Spinal cord (tissue), 10 donors: ENCODE results near the gene FAM83D. TPM values are rescaled to one million over a fixed set of nuclear protein-coding genes. Genes with fewer than 3 reads are reported as not detected.
"Not testable (repeated sequence)": the region's sequence is repeated elsewhere in the genome, so short reads cannot be mapped to it uniquely, and the experiment has no call there.

ENCODE experiments used
- DNase-seq, 6 donors: peaks; one replicate each; pipeline versions ENCODE4 v3.0.0 to v3.0.0-alpha.2; 2013 to 2015; ENCODE audit warnings: low spot score in 6 of 6, low read depth in 4 of 6
- H3K27ac ChIP-seq: one replicate; pipeline ENCODE4 v1.5.1; 2013; ENCODE audit warnings: low read depth, low read length, control low read depth
- H3K27me3 ChIP-seq: one replicate; pipeline ENCODE4 v1.6.1; 2013; ENCODE audit warnings: low read length; ENCODE audit not compliant: control insufficient read depth, insufficient read depth
- H3K36me3 ChIP-seq: one replicate; pipeline ENCODE4 v1.6.1; 2013; ENCODE audit warnings: low read length; ENCODE audit not compliant: control insufficient read depth, insufficient read depth
- H3K4me1 ChIP-seq: one replicate; pipeline ENCODE4 v1.6.1; 2013; ENCODE audit warnings: low read length; ENCODE audit not compliant: control insufficient read depth, insufficient read depth
- H3K4me3 ChIP-seq: one replicate; pipeline ENCODE4 v1.5.1; 2013; ENCODE audit warnings: low read depth, low read length, control low read depth
- H3K9me3 ChIP-seq: one replicate; pipeline ENCODE4 v1.6.1; 2013; ENCODE audit warnings: low read length; ENCODE audit not compliant: control insufficient read depth, insufficient read depth
- WGBS: methylation state at CpG from one replicate; pipeline ENCODE4 v1.1.5; 2013; ENCODE audit warnings: missing lambda C conversion rate; ENCODE audit not compliant: insufficient coverage; 5-methylcytosine and 5-hydroxymethylcytosine counted together
- polyA plus RNA-seq, 2 donors: library from polyadenylated mRNA; unstranded; fragments of 120-200 nt; gene quantifications; one replicate each; pipeline ENCODE4 v1.2.1, GENCODE V29; 2013; ENCODE audit not compliant: insufficient read length in 2 of 2
- total RNA-seq, 2 donors: library from RNA; depleted of rRNA in 1 of 2; stranded (reverse); fragments of 120-200 nt in 1 of 2; fragments of >200 nt in 1 of 2; gene quantifications; one replicate each; pipeline versions ENCODE4 v1.2.3 to v1.2.4, GENCODE V29; 2013 to 2014
- donor health status: healthy.

The FAM83D gene
- total and polyA plus RNA-seq, 4 donors: 5.8 to 11.6 (median 9.8) TPM

DNA sequence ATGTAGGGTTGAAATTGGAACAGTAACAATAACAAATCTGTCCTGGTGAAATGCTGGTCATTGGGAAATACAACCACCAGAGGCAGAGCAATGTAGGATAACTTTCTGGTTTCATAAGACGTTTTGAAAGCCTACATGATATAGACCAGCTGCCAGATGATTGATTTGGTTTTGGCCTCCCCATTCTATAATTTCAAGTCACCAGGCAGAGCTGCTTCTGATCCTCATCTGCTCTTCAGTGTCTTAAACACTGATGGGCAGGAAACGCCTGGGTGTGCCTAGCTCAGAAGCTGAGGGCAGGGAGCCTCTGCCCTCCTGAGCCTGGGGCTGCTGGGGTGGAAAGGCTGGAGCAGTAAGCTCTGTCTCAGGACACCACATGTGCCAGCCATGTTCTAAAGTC is 60.4 kb downstream of the FAM83D start:
- DNase-seq: no peak
- Histone ChIP-seq H3K4me3 (no peak overlapping the region), H3K4me1 (no peaks in the 10 kb centered on the region), H3K36me3 (peaks cover 11% of the 10 kb centered on the region), H3K27me3 (no peaks in the 10 kb centered on the region), H3K9me3 (no peaks in the 10 kb centered on the region), H3K27ac (no peak overlapping the region)
- 100% methylated on average over 2 of the region's 2 CpGs for WGBS

DNA sequence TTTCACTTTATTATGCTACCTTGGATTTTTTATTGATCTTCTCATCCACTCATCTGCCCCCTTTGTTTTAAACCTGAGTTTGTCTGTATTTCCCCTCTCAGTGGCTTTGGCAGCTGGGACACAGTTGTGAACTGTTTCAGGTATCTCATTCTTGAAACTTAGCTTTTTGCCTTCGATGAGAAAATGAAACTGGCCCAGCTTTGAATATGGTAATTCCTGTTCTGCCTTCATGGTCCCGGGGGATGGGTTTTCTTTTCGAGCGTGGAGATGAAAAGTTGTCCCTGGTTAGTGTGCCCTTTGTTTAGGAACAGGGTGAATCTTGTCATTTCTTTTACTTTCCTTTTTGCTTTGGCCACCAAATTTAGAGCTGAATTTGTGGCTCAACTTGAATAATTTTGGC is 61.6 kb downstream of the FAM83D start:
- no CpG with 5 or more reads among the region's 4 CpGs for WGBS
- no peak for DNase-seq
- H3K27ac ChIP-seq: no peak overlapping the region

DNA sequence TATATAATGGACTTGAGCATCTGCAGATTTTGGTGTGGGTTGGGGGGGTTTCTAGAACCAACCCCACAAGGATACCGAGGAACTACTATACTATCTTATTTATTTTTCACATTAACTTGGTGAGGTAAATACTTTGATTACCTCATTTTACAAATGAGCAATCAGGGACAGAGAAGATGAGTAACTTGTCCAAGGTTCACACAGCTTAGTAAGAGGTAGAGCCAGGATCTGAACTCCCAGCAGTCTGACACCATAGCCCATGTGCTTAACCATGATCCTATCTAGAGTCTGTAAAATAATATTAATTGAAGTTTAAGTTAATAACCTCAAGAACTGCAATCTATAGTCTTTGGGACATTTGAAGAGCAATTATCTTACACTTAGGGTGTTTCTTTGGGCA is 64.5 kb downstream of the FAM83D start:
- Histone ChIP-seq H3K4me3 (no peak overlapping the region), H3K9me3 (no peaks in the 10 kb centered on the region), H3K36me3 (peaks cover 16% of the 10 kb centered on the region), H3K27ac (no peak overlapping the region), H3K27me3 (no peaks in the 10 kb centered on the region), H3K4me1 (no peaks in the 10 kb centered on the region)
- no CpG with 5 or more reads among the region's 1 CpG for WGBS
- DNase-seq: no peak

More for the DNA sequence above, 61.6 kb downstream of the FAM83D start:
- no peaks in the 10 kb centered on the region for H3K4me1 ChIP-seq
- no peaks in the 10 kb centered on the region for H3K27me3 ChIP-seq
- H3K9me3 ChIP-seq: no peaks in the 10 kb centered on the region
- H3K36me3 ChIP-seq: peaks cover 11% of the 10 kb centered on the region
- H3K4me3 ChIP-seq: no peak overlapping the region

- H3K36me3 ChIP-seq: peaks cover 25% of the 10 kb centered on the region
- no peaks in the 10 kb centered on the region for H3K27me3 ChIP-seq
- WGBS: no CpG with 5 or more reads among the region's 5 CpGs
- no peaks in the 10 kb centered on the region for H3K4me1 ChIP-seq
- DNase-seq: peak in 1 of 6 donors; percentile 64
- no peak overlapping the region for H3K27ac ChIP-seq
- H3K4me3 ChIP-seq: no peak overlapping the region
- no peaks in the 10 kb centered on the region for H3K9me3 ChIP-seq
Measured at GRCh38 chr20:38991814-38992704, 65.8 kb downstream of the FAM83D start.

DNA sequence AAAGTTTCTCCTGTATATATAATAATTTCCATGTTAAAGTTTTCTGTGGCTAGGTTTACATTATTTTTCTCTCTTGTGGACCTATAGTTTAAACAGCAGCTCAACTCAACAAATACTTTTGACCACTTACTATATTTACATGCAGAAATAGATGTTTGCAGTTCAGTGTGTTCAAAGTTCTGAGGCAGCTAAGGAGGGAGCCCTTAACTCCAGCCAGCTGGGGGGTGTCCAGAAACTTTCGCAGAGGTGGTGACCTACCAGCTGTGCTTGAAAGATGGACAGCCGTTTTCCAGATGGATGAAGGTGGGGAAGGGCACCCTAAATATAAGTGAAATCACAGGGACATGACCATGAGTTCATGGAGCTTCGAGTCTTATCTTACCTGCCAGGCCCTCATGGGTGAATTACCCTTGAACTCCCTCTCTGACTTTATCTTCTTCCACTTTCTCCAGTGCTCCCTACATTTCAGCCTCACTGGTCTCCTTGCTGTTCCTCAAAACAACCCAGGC is 69.4 kb downstream of the FAM83D start:
- no peak for DNase-seq
- Histone ChIP-seq H3K36me3 (peaks cover 32% of the 10 kb centered on the region), H3K27me3 (no peaks in the 10 kb centered on the region), H3K27ac (no peak overlapping the region), H3K4me3 (no peak overlapping the region), H3K4me1 (no peaks in the 10 kb centered on the region), H3K9me3 (no peaks in the 10 kb centered on the region)
- 97% methylated on average over 3 of the region's 3 CpGs for WGBS

GRCh38 chr20:38996866-38997265 is 70.6 kb downstream of the FAM83D start:
- not testable (repeated sequence) for H3K4me3 ChIP-seq, H3K4me1 ChIP-seq, H3K27ac ChIP-seq, DNase-seq, H3K27me3 ChIP-seq, H3K9me3 ChIP-seq
- peaks cover 36% of the 10 kb centered on the region for H3K36me3 ChIP-seq
- WGBS: 100% methylated on average over 1 of the region's 1 CpG

GRCh38 chr20:38997622-38998021 is 71.4 kb downstream of the FAM83D start:
- Histone ChIP-seq H3K27me3 (no peaks in the 10 kb centered on the region), H3K27ac (no peak overlapping the region), H3K4me1 (no peaks in the 10 kb centered on the region), H3K4me3 (no peak overlapping the region), H3K36me3 (peaks cover 39% of the 10 kb centered on the region), H3K9me3 (no peaks in the 10 kb centered on the region)
- no peak for DNase-seq
- WGBS: 95% methylated on average over 8 of the region's 8 CpGs

DNA sequence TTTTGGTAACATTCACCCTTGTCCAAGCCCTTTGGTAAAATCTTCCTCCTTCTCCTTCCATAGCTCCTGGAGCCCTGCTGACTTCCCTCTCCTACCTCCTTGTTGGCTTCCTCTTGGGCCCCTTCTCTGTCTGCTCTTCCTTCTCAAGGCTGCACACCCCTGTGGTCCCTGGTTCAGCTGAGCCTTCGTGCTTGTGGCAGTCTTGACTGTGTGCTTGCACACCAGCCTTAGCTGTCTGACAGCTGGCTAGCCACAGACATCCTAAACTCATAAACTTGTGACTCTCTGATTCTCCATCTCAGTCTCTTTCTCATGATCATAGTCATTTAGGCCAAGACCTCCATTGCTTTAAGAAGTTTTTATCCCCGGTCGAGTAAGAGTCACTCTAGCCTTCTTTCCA is 73.0 kb downstream of the FAM83D start:
- H3K36me3 ChIP-seq: peaks cover 43% of the 10 kb centered on the region
- WGBS: 86% methylated on average over 3 of the region's 3 CpGs
- H3K27ac ChIP-seq: no peak overlapping the region
- H3K27me3 ChIP-seq: no peaks in the 10 kb centered on the region
- no peak overlapping the region for H3K4me3 ChIP-seq
- H3K4me1 ChIP-seq: no peaks in the 10 kb centered on the region
- H3K9me3 ChIP-seq: no peaks in the 10 kb centered on the region
- no peak for DNase-seq

- H3K4me1 ChIP-seq: no peaks in the 10 kb centered on the region
- no peak for DNase-seq
- WGBS: 90% methylated on average over 4 of the region's 6 CpGs
- no peak overlapping the region for H3K4me3 ChIP-seq
- peaks cover 38% of the 10 kb centered on the region for H3K36me3 ChIP-seq
- no peaks in the 10 kb centered on the region for H3K27me3 ChIP-seq
- H3K27ac ChIP-seq: no peak overlapping the region
- no peaks in the 10 kb centered on the region for H3K9me3 ChIP-seq
Measured at GRCh38 chr20:38999965-39000910, 74.0 kb downstream of the FAM83D start.
